Measurements from ENCODE around the gene CNTN5. TPM values are rescaled to one million over a fixed set of nuclear protein-coding genes. Genes with fewer than 3 reads are reported as not detected.

Gene CNTN5
- total and polyA plus RNA-seq, 2 donors (not counting 1 experiment from before 2014, with no cell fraction given) = 0.17 TPM; not detected in 1

GRCh38 chr11:99419991-99420390, 399.2 kb downstream of the CNTN5 start:
- Histone ChIP-seq H3K27ac (ENCODE audit: insufficient read depth, low read length) (no peak overlapping the region), H3K9me3 (ENCODE audit: control insufficient read depth, insufficient read depth, low read depth, low read length) (no peaks in the 10 kb centered on the region), H3K4me2 (ENCODE audit: extremely low read depth, insufficient read depth, low read length) (no peak overlapping the region), H4K20me1 (ENCODE audit: control insufficient read depth, extremely low read depth, insufficient read depth, low read length) (no peaks in the 10 kb centered on the region), H3K9ac (ENCODE audit: insufficient read depth, low read length) (no peak overlapping the region), H3K4me1 (ENCODE audit: control insufficient read depth, extremely low read depth, insufficient read depth, low read length) (no peaks in the 10 kb centered on the region), H3K79me2 (ENCODE audit: control insufficient read depth, insufficient read depth, low read length) (no peaks in the 10 kb centered on the region), H2AFZ (ENCODE audit: low read length) (no peak overlapping the region), H3K4me3 (replicated peaks in 1 of 4; ENCODE audit: control extremely low read depth in 1 of 4, insufficient read depth in 1 of 4, low read depth in 3 of 4, low read length in 4 of 4) (no peak overlapping the region), H3K27me3 (ENCODE audit: control insufficient read depth, insufficient read depth, low read length) (no peaks in the 10 kb centered on the region), H3K36me3 (ENCODE audit: control insufficient read depth, insufficient read depth, low read length) (no peaks in the 10 kb centered on the region)
- DNase-seq (ENCODE audit: low read depth in 2 of 2) = peak in 1 of 2 donors; percentile 24
- TF ChIP-seq EZH2 (IDR thresholded peaks at IDR 0.05; ENCODE audit: low read length, missing control alignments) = no peak
- TF ChIP-seq, protein P1, sequence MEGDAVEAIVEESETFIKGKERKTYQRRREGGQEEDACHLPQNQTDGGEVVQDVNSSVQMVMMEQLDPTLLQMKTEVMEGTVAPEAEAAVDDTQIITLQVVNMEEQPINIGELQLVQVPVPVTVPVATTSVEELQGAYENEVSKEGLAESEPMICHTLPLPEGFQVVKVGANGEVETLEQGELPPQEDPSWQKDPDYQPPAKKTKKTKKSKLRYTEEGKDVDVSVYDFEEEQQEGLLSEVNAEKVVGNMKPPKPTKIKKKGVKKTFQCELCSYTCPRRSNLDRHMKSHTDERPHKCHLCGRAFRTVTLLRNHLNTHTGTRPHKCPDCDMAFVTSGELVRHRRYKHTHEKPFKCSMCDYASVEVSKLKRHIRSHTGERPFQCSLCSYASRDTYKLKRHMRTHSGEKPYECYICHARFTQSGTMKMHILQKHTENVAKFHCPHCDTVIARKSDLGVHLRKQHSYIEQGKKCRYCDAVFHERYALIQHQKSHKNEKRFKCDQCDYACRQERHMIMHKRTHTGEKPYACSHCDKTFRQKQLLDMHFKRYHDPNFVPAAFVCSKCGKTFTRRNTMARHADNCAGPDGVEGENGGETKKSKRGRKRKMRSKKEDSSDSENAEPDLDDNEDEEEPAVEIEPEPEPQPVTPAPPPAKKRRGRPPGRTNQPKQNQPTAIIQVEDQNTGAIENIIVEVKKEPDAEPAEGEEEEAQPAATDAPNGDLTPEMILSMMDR (conservative IDR thresholded peaks at IDR 0.05 in 1 of 2, IDR thresholded peaks at IDR 0.05 in 1 of 2; ENCODE audit: low read depth in 1 of 2, low read length in 2 of 2) = no peak

DNA sequence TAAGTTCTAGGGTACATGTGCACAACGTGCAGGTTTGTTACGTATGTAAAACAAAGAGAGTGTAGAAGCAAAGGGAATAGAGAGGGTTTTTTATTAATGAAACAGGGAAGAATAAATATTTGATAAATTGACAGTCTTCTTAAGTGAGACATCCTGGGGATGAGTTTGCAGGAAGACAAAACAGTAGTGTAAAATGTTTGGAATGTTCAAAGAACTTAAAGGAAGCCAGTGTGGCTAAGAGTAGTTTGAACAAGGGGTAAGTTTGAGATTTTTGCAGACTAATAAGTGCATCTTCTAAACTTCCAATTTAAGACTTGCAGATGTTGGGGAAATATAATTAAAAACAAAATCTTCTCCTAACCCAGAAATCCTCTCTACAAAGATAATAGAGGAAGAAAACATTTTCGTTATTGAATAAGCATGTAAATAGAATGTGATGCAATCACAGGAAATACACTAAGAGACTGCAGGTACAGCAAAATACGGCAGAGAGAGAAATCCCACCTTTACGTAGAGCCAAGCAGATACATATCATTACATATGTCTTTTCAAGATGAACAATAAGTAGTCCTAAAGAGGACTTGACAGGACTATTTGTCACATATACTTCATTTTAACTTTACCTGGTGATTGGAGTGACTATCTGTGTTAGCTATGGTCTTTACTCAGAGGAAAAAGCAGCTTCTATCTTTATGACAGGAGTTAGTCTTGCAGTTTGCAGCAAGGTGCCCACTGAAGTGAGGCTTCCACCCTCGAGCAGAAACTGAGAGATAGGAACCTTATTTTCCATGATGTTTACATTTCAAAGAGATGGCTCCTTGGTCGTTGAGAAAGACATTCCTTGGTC, 402.1 kb downstream of the CNTN5 start:
- Histone ChIP-seq H3K36me3 (ENCODE audit: control insufficient read depth, insufficient read depth, low read length) (no peaks in the 10 kb centered on the region), H3K4me2 (ENCODE audit: extremely low read depth, insufficient read depth, low read length) (no peak overlapping the region), H3K27me3 (ENCODE audit: control insufficient read depth, insufficient read depth, low read length) (no peaks in the 10 kb centered on the region), H3K4me1 (ENCODE audit: control insufficient read depth, extremely low read depth, insufficient read depth, low read length) (no peaks in the 10 kb centered on the region), H2AFZ (ENCODE audit: low read length) (no peak overlapping the region), H4K20me1 (ENCODE audit: control insufficient read depth, extremely low read depth, insufficient read depth, low read length) (no peaks in the 10 kb centered on the region), H3K27ac (ENCODE audit: insufficient read depth, low read length) (no peak overlapping the region), H3K9ac (ENCODE audit: insufficient read depth, low read length) (no peak overlapping the region), H3K4me3 (replicated peaks in 1 of 4; ENCODE audit: control extremely low read depth in 1 of 4, insufficient read depth in 1 of 4, low read depth in 3 of 4, low read length in 4 of 4) (no peak overlapping the region), H3K9me3 (ENCODE audit: control insufficient read depth, insufficient read depth, low read depth, low read length) (no peaks in the 10 kb centered on the region), H3K79me2 (ENCODE audit: control insufficient read depth, insufficient read depth, low read length) (no peaks in the 10 kb centered on the region)
- no peak for TF ChIP-seq EZH2 (IDR thresholded peaks at IDR 0.05; ENCODE audit: low read length, missing control alignments)
- TF ChIP-seq, protein P1 (conservative IDR thresholded peaks at IDR 0.05 in 1 of 2, IDR thresholded peaks at IDR 0.05 in 1 of 2; ENCODE audit: low read depth in 1 of 2, low read length in 2 of 2) = no peak
- DNase-seq (ENCODE audit: low read depth in 2 of 2) = peak; percentile 3 to 11

GRCh38 chr11:99423428-99423983, 402.8 kb downstream of the CNTN5 start:
- no peak overlapping the region for H3K27ac ChIP-seq (ENCODE audit: insufficient read depth, low read length)
- TF ChIP-seq EZH2 (IDR thresholded peaks at IDR 0.05; ENCODE audit: low read length, missing control alignments) = no peak
- TF ChIP-seq, protein P1 (conservative IDR thresholded peaks at IDR 0.05 in 1 of 2, IDR thresholded peaks at IDR 0.05 in 1 of 2; ENCODE audit: low read depth in 1 of 2, low read length in 2 of 2) = no peak
- H3K4me3 ChIP-seq (replicated peaks in 1 of 4; ENCODE audit: control extremely low read depth in 1 of 4, insufficient read depth in 1 of 4, low read depth in 3 of 4, low read length in 4 of 4) = no peak overlapping the region
- no peak overlapping the region for H2AFZ ChIP-seq (ENCODE audit: low read length)
- no peaks in the 10 kb centered on the region for H3K9me3 ChIP-seq (ENCODE audit: control insufficient read depth, insufficient read depth, low read depth, low read length)
- DNase-seq (ENCODE audit: low read depth in 2 of 2) = no peak
- no peaks in the 10 kb centered on the region for H4K20me1 ChIP-seq (ENCODE audit: control insufficient read depth, extremely low read depth, insufficient read depth, low read length)
- no peaks in the 10 kb centered on the region for H3K27me3 ChIP-seq (ENCODE audit: control insufficient read depth, insufficient read depth, low read length)
- no peaks in the 10 kb centered on the region for H3K36me3 ChIP-seq (ENCODE audit: control insufficient read depth, insufficient read depth, low read length)
- H3K4me2 ChIP-seq (ENCODE audit: extremely low read depth, insufficient read depth, low read length) = no peak overlapping the region
- H3K9ac ChIP-seq (ENCODE audit: insufficient read depth, low read length) = no peak overlapping the region
- no peaks in the 10 kb centered on the region for H3K79me2 ChIP-seq (ENCODE audit: control insufficient read depth, insufficient read depth, low read length)
- no peaks in the 10 kb centered on the region for H3K4me1 ChIP-seq (ENCODE audit: control insufficient read depth, extremely low read depth, insufficient read depth, low read length)
